Left ventricle myocardium inferior (tissue), 1 donor: Measurements from ENCODE around the gene MDGA2. TPM values are rescaled to one million over a fixed set of nuclear protein-coding genes. Genes with fewer than 3 reads are reported as not detected.
"Not testable (repeated sequence)": the region's sequence is repeated elsewhere in the genome, so short reads cannot be mapped to it uniquely, and the experiment has no call there.

Experiments
- DNase-seq: peaks from one replicate; pipeline ENCODE4 v3.0.0-alpha.2; 2020
- H3K27ac ChIP-seq: fragments of 200-600 bp; replicated peaks from 2 replicates; pipeline ENCODE4 v1.8.0; 2021
- H3K27me3 ChIP-seq: fragments of 200-600 bp; 2 replicates; pipeline ENCODE4 v1.8.0; 2021; ENCODE audit warnings: low read depth
- H3K36me3 ChIP-seq: fragments of 200-600 bp; 2 replicates; pipeline ENCODE4 v1.8.0; 2021
- H3K4me1 ChIP-seq: fragments of 200-600 bp; 2 replicates; pipeline ENCODE4 v1.8.0; 2021
- H3K4me3 ChIP-seq: fragments of 200-600 bp; 2 replicates; pipeline ENCODE4 v1.8.0; 2021; ENCODE audit warnings: mild to moderate bottlenecking, moderate library complexity
- H3K9me3 ChIP-seq: fragments of 200-600 bp; replicated peaks from 2 replicates; pipeline ENCODE4 v1.8.0; 2021
- CTCF ChIP-seq: fragments of 200-600 bp; IDR thresholded peaks from 2 replicates; pipeline ENCODE4 v1.8.0; 2021; ENCODE audit warnings: antibody characterized with exemption, mild to moderate bottlenecking, borderline replicate concordance
- intact Hi-C: fragments of 100-400 bp; cut with micrococcal nuclease; formaldehyde crosslinking; loops from one replicate; pipeline ENCODE4 v1.11.0; 2022
- total RNA-seq: library from RNA; stranded (reverse); fragmentation: NEBNext Ultra II Directional; extraction: Animal tissue kit (Norgen Biotek cat#: 25700); gene quantifications from one replicate; pipeline ENCODE4 v1.2.1, GENCODE V29; 2021
- donor health status: DM: no; HTN: yes; CAD: no; lungs with severe emphysema.

The MDGA2 gene
- total RNA-seq, 1 donor from 2014 or later: 0.19 TPM

DNA sequence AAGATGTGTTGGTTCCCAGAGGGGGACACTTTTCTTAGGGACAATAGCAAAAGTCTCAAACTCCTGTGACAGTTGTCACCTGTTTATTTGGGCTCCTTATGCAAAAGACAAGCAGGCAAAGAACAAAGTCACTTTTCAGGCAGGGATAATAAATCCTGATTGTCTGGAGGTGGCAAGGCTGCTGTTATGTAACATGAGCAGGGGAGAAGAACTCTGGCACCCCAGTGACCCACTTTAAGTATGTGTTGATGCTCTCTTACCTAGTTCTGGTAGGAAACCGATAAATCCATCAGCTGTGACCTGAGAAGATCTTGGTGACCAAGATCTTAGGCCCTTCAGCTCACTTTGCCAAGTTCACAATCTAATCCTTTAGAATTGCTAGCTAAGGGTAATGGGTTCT is 17.4 kb downstream of the MDGA2 start:
- no peaks in the 10 kb centered on the region for H3K4me1 ChIP-seq
- intact Hi-C loops: no loop called here
- H3K4me3 ChIP-seq: no peak overlapping the region
- H3K27me3 ChIP-seq: peaks cover 5% of the 10 kb centered on the region
- TF ChIP-seq CTCF: no peak
- no peak overlapping the region for H3K27ac ChIP-seq
- no peaks in the 10 kb centered on the region for H3K9me3 ChIP-seq
- DNase-seq: no peak
- no peaks in the 10 kb centered on the region for H3K36me3 ChIP-seq

GRCh38 chr14:47657143-47657542 is 18.3 kb downstream of the MDGA2 start:
- intact Hi-C loops: no loop called here
- H3K9me3 ChIP-seq: no peaks in the 10 kb centered on the region
- TF ChIP-seq CTCF: no peak
- no peaks in the 10 kb centered on the region for H3K36me3 ChIP-seq
- peaks cover 5% of the 10 kb centered on the region for H3K27me3 ChIP-seq
- H3K27ac ChIP-seq: no peak overlapping the region
- H3K4me3 ChIP-seq: no peak overlapping the region
- no peak for DNase-seq
- H3K4me1 ChIP-seq: no peaks in the 10 kb centered on the region

DNA sequence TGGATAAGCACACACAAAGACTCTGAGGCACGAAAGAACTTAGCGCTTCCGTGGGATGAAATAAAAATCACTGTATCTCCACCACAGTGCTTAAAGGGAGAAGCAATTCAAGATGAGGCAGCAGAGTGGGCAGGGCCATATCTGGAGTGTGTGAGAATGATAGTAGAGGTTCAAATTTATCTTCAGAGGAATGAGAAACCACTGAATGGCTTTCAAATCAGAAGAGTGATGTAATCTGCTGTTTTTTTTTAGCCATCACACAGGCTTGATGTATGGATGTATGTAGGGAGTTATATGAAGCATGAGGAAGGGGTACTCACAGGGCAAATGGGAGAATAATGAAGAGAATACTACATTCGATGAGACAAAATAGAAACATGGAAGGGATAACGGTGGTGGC is 24.1 kb downstream of the MDGA2 start:
- no peak for DNase-seq
- TF ChIP-seq CTCF: no peak
- no peak overlapping the region for H3K4me3 ChIP-seq
- no peaks in the 10 kb centered on the region for H3K36me3 ChIP-seq
- H3K9me3 ChIP-seq: no peaks in the 10 kb centered on the region
- intact Hi-C loops: no loop called here
- H3K27me3 ChIP-seq: peaks cover 5% of the 10 kb centered on the region
- H3K4me1 ChIP-seq: no peaks in the 10 kb centered on the region
- H3K27ac ChIP-seq: no peak overlapping the region

- TF ChIP-seq CTCF: no peak
- DNase-seq: no peak
- no peak overlapping the region for H3K4me3 ChIP-seq
- no peak overlapping the region for H3K27ac ChIP-seq
- no peaks in the 10 kb centered on the region for H3K27me3 ChIP-seq
- no peaks in the 10 kb centered on the region for H3K36me3 ChIP-seq
- H3K9me3 ChIP-seq: no peaks in the 10 kb centered on the region
- intact Hi-C loops: no loop called here
- H3K4me1 ChIP-seq: no peaks in the 10 kb centered on the region
Measured at GRCh38 chr14:47637753-47638152, 37.7 kb downstream of the MDGA2 start.

DNA sequence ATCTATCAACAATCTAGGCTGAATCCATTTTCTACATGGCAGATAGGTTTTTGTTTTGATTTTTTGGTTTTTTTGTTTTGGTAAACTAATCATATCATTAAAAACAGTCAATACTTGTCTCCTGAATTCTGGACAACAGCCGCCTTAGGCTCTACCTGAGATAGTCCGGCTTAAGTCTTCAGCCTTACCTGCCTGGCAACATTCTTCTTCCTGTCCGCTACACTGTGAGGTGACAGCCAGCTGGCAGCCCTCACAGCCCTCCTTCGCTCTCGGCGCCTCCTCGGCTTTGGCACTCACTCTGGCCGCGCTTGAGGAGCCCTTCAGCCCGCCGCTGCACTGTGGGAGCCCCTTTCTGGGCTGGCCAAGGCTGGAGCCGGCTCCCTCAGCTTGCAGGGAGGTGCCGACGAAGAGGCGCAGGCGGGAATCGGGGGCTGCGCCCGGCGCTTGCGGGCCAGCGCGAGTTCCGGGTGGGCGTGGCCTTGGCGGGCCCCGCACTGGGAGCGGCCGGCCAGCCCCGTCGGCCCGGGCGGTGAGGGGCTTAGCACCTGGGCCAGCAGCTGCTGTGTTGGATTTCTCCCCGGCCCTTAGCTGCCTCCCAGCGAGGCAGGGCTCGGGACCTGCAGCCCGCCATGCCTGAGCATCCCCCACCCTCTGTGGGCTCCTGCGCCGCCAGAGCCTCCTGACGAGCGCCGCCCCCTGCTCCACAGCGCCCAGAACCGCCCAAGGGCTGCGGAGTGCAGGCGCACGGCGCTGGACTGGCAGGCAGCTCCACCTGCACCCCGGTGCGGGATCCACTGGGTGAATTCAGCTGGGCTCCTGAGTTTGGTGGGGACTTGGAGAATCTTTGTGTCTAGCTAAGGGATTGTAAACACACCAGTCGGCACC is 49.0 kb downstream of the MDGA2 start:
- Histone ChIP-seq H3K27me3 (no peaks in the 10 kb centered on the region), H3K4me3 (no peak overlapping the region), H3K27ac (no peak overlapping the region), H3K36me3 (no peaks in the 10 kb centered on the region), H3K9me3 (no peaks in the 10 kb centered on the region), H3K4me1 (no peaks in the 10 kb centered on the region)
- intact Hi-C loops: no loop called here
- DNase-seq: no peak
- TF ChIP-seq CTCF: no peak

DNA sequence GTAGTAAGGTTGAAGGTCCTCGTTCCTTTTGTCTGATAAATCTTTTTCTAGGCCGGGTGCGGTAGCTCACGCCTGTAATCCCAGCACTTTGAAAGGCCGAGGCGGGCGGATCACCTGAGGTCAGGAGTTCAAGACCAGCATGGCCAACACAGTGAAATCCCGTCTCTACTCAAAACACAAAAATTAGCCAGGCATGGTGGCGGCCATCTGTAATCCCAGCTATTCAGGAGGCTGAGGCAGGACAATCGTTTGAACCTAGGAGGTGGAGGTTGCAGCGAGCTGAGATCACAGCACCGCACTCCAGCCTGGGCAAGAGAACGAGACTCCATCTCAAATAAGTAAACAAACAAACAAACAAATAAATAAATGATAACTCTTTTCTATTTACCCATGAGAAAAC is 51.3 kb downstream of the MDGA2 start:
- intact Hi-C loops, H3K27ac ChIP-seq, H3K9me3 ChIP-seq, H3K36me3 ChIP-seq, DNase-seq, H3K27me3 ChIP-seq, H3K4me1 ChIP-seq, H3K4me3 ChIP-seq: not testable (repeated sequence)
